Left lung (tissue), 10 donors: ENCODE measurements around the gene DEPDC5. TPM values are rescaled to one million over a fixed set of nuclear protein-coding genes. Genes with fewer than 3 reads are reported as not detected.

Source experiments
- ATAC-seq: fragments of 200-7000 bp; cut with Tn5 transposase; one replicate; pipeline ENCODE4 v1.9.1; 2020; ENCODE audit warnings: moderate library complexity
- DNase-seq, 4 donors: peaks; one replicate each; pipeline ENCODE4 v3.0.0-alpha.2; 2013 to 2020
- H3K27ac ChIP-seq, 2 donors: fragments of 200-600 bp; sonication (generic) in 1 of 2; one replicate each; pipeline versions ENCODE4 v1.5.0 to v1.8.0; 2020 to 2021
- H3K27me3 ChIP-seq, 2 donors: fragments of 200-600 bp; sonication (generic) in 1 of 2; one replicate each; pipeline versions ENCODE4 v1.5.0 to v1.8.0; 2020 to 2021
- H3K36me3 ChIP-seq, 2 donors: fragments of 200-600 bp; sonication (generic) in 1 of 2; one replicate each; pipeline versions ENCODE4 v1.5.0 to v1.8.0; 2020 to 2021
- H3K4me1 ChIP-seq, 2 donors: fragments of 200-600 bp; one replicate each; pipeline ENCODE4 v1.8.0; 2021
- H3K4me3 ChIP-seq, 2 donors: fragments of 200-600 bp; sonication (generic) in 1 of 2; one replicate each; pipeline versions ENCODE4 v1.5.0 to v1.8.0; 2020 to 2021; ENCODE audit warnings: mild to moderate bottlenecking in 1 of 2
- H3K9me3 ChIP-seq, 2 donors: fragments of 200-600 bp; sonication (generic) in 1 of 2; one replicate each; pipeline versions ENCODE4 v1.5.0 to v1.8.0; 2020 to 2021
- intact Hi-C, 2 donors: fragments of 100-400 bp; cut with DNase I; formaldehyde crosslinking; loops; one replicate each; pipeline versions ENCODE4 v1.11.2 to v1.14.2; 2022
- polyA plus RNA-seq, 6 donors: library from polyadenylated mRNA; unstranded; fragments of 120-200 nt; gene quantifications; one replicate each; pipeline ENCODE4 v1.2.1, GENCODE V29; 2013; ENCODE audit not compliant: insufficient read length in 6 of 6
- total RNA-seq, 2 donors: library from RNA; stranded (reverse); fragmentation: NEBNext Ultra II Directional; extraction: Animal tissue kit (Norgen Biotek cat#: 25700); gene quantifications; one replicate each; pipeline ENCODE4 v1.2.1, GENCODE V29; 2021
- TF ChIP-seq, protein P1 (sequence below), 2 donors: fragments of 200-600 bp; sonication (generic) in 1 of 2; IDR thresholded peaks; one replicate each; pipeline versions ENCODE4 v1.5.0 to v1.8.0; 2021; ENCODE audit warnings: antibody characterized with exemption in 2 of 2
- donor health status: DM: no; HTN: yes; CAD: no.
- donor health status: DM: no; HTN: no; CAD: no.

Gene DEPDC5
- total and polyA plus RNA-seq, 8 donors = 14.9 to 31.1 (median 18.0) TPM

DNA sequence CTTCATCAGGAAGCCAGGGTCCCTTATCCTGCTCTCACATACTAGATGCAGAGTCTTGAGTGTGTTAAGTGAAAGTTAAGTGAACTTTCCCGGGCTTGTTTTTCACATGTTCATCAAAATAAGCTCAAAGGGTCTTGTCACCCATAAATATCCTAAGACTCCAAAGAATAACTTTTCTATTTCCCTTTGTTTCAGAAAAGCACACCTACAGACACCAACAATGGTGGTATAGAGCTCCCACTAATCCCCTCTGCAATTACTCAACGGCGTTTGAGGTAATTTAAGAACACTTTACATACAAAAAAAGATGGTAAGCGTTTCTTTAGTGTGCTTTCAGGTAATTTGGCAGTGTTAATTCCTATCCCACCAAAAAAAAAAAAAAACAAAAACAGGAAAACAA lies 6.4 kb upstream of the DEPDC5 start:
- H3K9me3 ChIP-seq = no peaks in the 10 kb centered on the region
- no peaks in the 10 kb centered on the region for H3K27me3 ChIP-seq
- ATAC-seq (no peak), DNase-seq (no peak)
- peaks cover 0 to 10% of the 10 kb centered on the region in 2 donors for H3K36me3 ChIP-seq
- no peak overlapping the region for H3K4me3 ChIP-seq
- peaks cover 15 to 58% of the 10 kb centered on the region in 2 donors for H3K4me1 ChIP-seq
- H3K27ac ChIP-seq = no peak overlapping the region
- intact Hi-C loops = no loop called here
- TF ChIP-seq, protein P1, sequence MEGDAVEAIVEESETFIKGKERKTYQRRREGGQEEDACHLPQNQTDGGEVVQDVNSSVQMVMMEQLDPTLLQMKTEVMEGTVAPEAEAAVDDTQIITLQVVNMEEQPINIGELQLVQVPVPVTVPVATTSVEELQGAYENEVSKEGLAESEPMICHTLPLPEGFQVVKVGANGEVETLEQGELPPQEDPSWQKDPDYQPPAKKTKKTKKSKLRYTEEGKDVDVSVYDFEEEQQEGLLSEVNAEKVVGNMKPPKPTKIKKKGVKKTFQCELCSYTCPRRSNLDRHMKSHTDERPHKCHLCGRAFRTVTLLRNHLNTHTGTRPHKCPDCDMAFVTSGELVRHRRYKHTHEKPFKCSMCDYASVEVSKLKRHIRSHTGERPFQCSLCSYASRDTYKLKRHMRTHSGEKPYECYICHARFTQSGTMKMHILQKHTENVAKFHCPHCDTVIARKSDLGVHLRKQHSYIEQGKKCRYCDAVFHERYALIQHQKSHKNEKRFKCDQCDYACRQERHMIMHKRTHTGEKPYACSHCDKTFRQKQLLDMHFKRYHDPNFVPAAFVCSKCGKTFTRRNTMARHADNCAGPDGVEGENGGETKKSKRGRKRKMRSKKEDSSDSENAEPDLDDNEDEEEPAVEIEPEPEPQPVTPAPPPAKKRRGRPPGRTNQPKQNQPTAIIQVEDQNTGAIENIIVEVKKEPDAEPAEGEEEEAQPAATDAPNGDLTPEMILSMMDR (IDR thresholded peaks at IDR 0.05) = no peak

DNA sequence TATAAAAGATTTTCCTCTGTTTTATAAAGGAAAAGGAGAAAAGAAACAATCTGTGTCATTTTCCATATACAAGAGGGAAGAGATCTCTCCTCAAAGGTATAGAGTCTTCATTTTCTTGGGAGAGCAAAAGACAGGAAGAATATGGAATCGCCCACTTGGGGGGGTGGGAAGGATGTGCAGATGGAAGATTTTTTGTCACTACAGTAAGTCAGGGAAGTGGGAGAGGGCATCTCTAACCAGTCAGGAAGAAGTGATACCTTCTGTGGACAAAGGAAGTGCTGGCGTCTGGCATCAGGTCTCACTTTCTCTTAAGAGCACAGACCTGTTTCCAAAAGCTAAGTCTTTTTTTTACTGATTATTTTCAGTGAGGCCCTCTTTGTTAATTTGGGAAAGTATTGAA lies 5.3 kb upstream of the DEPDC5 start:
- ATAC-seq (no peak), DNase-seq (no peak)
- H3K4me1 ChIP-seq = peaks cover 19 to 66% of the 10 kb centered on the region in 2 donors
- no peaks in the 10 kb centered on the region for H3K27me3 ChIP-seq
- peak overlapping the region in 1 of 2 donors; percentile 97 for H3K4me3 ChIP-seq
- H3K27ac ChIP-seq = no peak overlapping the region
- H3K36me3 ChIP-seq = peaks cover 0 to 10% of the 10 kb centered on the region in 2 donors
- intact Hi-C loops = no loop called here
- TF ChIP-seq, protein P1 (IDR thresholded peaks at IDR 0.05) = no peak
- H3K9me3 ChIP-seq = no peaks in the 10 kb centered on the region

DNA sequence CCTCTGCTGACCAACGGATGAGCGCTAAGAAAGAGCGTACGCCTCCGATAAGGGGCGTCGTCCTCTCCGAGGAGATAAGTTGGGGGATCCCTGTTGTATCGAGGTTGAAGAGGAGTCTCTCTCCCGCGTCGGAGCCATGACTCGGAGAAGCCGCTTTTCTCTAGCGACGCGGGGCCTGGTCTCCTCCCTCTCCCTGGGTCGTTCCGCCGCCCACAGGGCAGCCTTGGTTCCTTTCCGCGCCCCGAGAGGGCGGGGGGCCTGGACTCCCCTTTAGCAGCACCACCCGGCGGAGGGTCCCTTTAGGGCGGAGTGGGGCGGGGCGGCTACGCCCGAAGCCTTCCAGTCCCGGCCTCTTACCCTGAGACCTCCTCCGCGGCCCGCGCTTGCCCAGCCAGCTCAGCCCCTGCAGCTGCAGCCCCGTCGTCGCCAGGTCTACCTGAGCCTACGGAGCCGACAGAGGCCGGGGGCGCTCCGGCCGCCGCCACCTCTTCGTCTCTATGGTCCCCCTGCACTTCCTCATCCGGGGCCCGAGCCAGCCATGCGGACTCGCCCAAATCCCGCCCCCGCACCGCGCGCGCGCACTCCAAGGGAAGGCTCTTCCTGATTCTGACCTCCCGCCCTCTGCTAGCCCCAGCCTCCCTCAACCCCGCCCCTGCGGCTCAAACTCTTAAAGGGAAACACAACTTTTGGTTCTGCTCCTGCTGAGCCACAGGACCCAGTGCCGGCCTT lies 4.0 kb upstream of the DEPDC5 start, which contains the start of gene PRR14L:
PRR14L (minus strand) TSS at position 497 of the 729 bp plus-strand sequence. CDS start 11,272 bp downstream, outside the sequence.
- DNase-seq (peak; percentile 94 to 100 (median 98)), ATAC-seq (peak; percentile 88)
- peak within 1 kb of the TSS; percentile 97 for H3K4me3 ChIP-seq
- H3K27me3 ChIP-seq = no peaks in the 10 kb centered on the region
- TF ChIP-seq, protein P1 (IDR thresholded peaks at IDR 0.05) = no peak
- peaks cover 0 to 10% of the 10 kb centered on the region in 2 donors for H3K36me3 ChIP-seq
- H3K9me3 ChIP-seq = no peaks in the 10 kb centered on the region
- H3K4me1 ChIP-seq = peaks cover 25 to 70% of the 10 kb centered on the region in 2 donors
- intact Hi-C loops = no loop called here
- H3K27ac ChIP-seq = peak within 1 kb of the TSS; percentile 71 to 96

DNA sequence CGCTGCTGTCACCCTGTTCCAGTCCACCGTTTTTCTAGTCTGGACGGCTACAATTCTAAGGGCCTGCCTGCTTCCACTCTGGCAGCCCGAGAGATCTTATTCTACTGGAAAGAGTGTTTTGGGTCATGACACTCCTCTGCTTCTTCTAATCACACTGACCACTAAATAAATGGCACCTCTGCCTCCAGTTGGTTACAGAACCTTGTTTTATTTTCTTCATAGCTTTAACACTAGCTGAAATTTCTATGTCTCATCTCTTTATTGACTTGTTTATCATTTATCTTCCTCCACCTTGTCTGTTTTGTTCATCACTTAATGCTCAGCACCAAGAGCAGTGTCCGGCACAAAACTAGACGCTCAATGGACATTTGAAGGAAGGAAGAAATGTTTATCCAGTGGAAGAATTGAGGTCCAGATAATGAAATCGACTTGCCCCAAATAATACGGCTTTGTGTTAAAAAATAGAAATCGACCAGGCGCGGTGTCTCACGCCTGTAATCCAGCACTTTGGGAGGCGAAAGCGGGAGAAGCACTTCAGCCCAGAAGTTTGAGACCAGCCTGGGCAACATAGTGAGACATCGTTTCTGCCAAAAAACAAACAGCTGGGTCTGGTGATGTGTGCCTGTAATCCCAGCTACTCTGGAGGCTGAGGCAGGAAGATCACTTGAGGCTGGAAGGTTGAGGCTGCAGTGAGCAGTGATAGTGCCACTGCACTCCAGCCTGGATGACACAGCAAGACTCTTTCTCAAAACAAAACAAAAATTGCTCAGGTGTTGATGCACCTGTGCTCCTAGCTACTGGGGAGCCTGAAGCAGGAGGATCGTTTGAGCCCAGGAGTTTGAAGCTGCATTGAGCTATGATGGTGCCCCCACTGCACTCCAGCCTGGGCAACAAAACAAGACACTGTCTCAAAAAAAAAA lies 3.2 kb upstream of the DEPDC5 start:
- Histone ChIP-seq H3K9me3 (no peaks in the 10 kb centered on the region), H3K36me3 (peaks cover 0 to 10% of the 10 kb centered on the region in 2 donors), H3K27ac (peak overlapping the region; percentile 71 to 96), H3K4me3 (peak overlapping the region in 1 of 2 donors; percentile 97), H3K4me1 (peaks cover 30 to 70% of the 10 kb centered on the region in 2 donors), H3K27me3 (no peaks in the 10 kb centered on the region)
- DNase-seq (no peak), ATAC-seq (no peak)
- TF ChIP-seq, protein P1 (IDR thresholded peaks at IDR 0.05) = no peak
- intact Hi-C loops = no loop called here
